GM23248 (cell line): ENCODE measurements around the gene INSM1.

Experiments used
- EZH2 ChIP-seq: fragments of 200-600 bp; sonication (generic); IDR thresholded peaks from 2 replicates; pipeline ENCODE4 v1.6.1; 2018; ENCODE audit warnings: antibody characterized with exemption, mild to moderate bottlenecking; ENCODE audit not compliant: insufficient read depth, poor library complexity, severe bottlenecking
- EZH2phosphoT487 ChIP-seq: fragments of 200-600 bp; sonication (generic); IDR thresholded peaks from 2 replicates; pipeline ENCODE4 v1.6.1; 2018; ENCODE audit warnings: antibody characterized with exemption, moderate library complexity, mild to moderate bottlenecking, low read depth; ENCODE audit not compliant: insufficient read depth

- TF ChIP-seq EZH2 (no peak), EZH2phosphoT487 (no peak)
Observed at GRCh38 chr20:20373091-20373571, 5.2 kb downstream of the INSM1 start.
